HG03520 (cell line): ENCODE data around the gene CYTIP.
"Not testable (repeated sequence)": the region's sequence is repeated elsewhere in the genome, so short reads cannot be mapped to it uniquely, and the experiment has no call there.

Experiments
- ATAC-seq: cut with Tn5 transposase; IDR thresholded peaks from one replicate; pipeline ENCODE4 v1.9.1; 2021; ENCODE audit warnings: mild to moderate bottlenecking, moderate library complexity; ENCODE audit not compliant: unreplicated experiment

CYTIP gene

DNA sequence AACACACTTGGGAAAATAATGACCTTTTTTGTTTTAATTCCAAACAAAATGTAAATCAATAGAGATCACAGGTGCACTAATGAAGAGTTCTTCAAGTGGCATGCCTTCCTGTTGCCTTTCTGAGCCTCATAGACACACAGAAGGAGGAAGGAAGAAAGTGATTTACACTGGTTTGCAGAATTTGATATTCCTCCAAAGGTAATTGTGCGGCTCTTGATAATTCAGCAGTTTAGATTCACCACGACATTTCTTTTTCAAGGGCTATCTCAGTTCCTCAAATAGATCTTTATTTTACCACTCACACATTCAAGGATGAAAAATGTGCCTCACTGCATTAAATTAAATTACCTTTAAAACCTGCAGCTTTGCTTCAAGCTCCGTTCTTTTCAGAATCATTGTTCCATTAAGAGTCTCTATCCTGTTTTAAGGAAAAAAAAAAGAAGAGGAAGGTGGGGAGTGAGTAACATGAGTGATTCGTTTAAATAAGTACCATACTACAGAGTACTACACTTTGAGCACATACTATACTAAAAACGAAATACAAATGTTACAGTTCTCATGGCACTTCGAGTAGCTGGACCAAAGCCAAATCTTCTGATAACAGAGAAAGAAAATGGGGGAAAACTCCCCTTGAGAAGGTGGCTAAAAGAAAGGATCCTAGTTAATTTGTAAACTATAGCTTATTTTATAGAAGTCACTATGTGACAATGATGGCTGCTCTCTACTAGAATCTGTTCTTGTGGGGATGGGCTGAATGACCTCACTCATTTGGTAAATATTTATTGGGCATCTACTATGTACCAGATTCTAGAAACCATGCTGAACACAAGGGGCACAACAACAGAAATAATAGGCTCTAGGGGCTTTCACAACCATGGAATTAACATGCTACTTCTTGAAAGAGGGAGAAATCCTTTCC is 16.6 kb downstream of the CYTIP start:
- no peak for ATAC-seq

DNA sequence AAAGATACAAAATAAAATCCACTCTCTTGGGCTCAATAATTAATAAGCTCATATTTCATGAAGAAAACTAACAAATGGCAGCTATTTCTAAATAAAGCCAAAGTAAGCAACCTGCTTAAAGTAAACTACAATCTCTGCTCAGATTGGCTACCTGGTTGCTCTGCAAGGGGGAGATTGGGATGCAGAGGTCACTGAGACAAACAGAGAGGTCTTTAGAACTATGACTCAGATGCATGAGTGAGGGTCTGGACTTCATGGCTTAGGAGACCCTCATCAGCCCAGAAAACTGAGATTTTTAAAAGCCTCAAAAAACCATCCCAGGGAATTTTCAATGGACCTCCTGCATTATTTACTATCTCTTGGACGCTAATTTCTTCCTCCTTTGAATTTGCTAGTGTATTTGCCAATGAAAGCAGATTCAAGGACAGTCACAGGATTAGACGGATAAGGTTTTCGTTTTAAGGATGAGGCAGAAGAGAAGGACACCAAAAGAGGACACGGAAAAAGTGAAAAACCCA is 17.4 kb downstream of the CYTIP start:
- no peak for ATAC-seq

DNA sequence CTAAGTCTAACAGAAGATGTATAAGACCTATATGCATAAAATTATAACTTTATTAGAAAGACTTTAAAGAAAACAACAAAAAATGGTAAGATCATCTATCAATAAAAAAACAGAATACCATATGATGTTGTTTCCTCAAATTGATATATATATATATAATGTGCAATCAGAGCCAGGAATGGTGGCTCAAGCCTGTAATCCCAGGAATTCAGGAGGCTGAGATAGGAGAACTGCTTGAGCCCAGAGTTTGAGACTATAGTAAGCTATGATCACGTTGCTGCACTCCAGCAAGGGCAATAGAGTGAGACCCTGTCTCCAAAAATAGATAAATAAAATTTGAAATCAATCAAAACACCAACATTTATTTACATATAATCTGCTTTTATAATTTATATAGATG is 19.5 kb downstream of the CYTIP start:
- no peak for ATAC-seq

DNA sequence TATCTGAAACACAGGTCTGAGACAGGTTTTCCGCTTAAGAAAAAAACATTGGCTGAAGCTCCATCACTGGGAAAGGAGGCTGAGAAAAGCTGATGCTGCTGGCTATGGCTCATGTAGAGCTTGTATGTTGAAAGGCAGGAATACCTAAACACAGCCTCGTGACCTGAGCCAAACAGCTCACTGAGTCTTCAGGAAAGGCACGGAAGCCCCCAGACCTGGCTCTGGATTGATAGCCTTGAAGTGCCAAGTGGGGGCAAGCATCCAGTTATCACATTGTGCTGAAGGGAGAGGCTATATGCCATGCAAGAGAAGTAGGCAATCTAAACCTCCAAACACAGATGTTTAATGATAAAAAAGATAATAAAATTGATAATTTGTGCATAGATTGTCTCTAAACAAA is 21.9 kb downstream of the CYTIP start:
- no peak for ATAC-seq

DNA sequence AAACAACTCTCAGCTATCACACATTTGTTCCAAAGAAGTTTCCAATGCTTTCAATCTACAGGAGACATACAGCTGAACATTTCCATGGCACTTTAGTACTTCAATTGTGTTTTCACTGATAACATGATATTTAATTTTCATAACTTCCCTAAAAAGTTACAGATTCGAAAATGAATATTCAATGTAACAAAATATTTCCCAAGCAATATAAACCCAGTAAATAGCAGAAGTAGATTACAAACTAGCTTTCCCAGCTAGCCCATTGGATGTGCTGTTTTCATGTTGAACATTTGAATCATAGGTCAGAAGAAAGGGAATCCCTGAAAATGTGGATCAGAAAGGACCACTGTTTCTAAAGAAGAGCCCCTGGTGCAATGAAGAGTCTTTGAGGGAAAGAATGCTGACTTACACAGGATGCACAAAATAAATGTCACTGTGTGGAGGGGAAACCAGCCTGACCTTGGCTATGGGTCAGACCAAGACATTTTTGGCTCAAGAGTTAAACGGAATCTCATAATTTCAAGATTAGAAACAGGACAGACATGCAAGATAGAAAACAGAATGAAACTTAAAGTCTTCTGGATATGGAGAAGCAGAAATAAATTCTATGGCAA is 22.5 kb downstream of the CYTIP start:
- ATAC-seq: no peak

DNA sequence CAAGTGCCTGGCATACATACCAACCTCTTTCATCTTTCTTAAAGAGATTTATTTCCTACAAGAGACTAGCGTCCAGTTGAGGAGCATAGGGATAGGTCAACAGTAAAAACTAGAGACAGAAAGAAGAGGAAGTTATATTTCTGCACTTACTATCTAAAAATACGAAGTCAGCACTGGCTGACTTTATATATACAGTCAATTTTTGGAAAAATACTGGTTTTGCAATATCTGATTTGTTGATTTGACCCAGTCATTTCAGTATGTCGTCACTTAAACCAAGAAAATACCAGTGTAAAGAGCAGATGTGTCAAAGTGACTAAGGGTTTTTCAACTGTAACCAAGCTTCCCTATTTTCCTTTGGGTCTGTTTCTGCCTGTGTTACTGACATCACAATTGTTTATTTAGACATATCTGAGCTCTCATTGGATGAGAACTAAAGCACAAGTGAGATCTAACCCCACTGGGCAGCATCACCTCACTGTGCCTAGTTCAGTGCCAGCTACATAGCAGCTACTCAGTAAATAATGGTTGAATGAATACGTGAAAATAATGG is 23.0 kb downstream of the CYTIP start:
- ATAC-seq: peak; percentile 63

DNA sequence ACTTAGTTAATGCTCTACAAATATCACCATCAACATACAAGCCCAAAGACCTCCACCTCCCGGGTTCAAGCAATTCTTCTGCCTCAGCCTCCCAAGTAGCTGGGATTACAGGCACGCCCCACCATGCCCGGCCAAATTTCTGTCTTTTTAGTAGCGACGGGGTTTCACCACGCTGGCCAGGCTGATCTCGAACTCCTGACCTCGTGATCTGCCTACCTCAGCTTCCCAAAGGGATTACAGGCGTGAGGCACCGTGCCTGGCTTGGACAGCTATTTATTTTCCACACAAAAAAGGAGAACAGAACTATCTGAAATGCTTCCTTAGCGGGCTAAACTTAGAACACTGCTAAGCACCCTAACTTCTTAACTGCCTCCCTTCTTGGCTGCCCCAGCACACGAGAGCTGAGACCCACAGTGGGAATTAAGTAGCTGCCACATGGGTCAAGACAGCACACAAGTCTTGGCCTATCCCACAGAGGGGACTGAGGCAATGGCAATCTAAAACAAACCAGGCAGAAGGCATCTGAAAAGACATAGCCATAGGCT is 24.8 kb downstream of the CYTIP start:
- ATAC-seq: no peak

DNA sequence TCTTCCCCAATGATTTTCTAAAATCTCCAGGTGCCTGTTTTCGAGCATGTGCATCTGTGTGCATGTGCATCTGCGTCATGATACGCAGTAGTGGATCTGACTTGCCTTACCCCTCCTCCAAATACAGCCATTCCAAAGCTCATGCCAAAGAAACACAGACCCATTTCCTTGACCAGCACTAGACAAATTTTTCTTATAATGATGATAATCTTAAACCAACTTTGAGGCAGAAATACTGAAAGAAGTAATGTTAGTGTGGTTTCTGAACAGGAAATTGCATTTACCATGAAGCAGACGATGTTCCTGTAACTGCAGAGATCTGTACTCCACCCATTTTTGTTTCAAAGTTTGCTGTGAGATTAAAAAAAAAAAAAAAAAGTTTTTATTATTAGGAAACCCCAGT is 25.6 kb downstream of the CYTIP start:
- ATAC-seq: no peak

DNA sequence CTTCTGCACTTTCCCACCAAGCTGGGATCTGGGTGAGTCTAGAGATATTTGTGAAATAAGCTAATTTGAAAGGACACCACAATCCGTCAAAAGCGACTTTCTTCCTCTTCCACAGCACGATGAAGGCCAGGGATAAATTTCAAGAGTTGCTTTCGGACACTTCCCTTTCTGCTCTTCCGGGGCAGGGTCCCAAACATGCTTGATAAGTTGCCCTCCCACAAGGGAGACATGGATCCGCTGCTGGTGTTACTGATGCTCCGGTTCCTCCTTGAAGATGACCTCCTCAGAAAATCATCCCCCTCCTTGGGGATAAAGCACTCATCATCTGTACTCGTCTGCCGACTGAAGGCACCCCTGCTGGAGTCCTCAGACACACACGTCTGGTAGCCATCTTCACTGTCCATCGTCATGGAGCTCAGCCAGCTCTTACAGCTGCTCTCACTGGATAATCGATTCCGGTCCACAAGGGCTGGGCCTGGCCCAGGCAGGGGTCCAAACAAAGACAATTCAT is 28.2 kb downstream of the CYTIP start:
- no peak for ATAC-seq

DNA sequence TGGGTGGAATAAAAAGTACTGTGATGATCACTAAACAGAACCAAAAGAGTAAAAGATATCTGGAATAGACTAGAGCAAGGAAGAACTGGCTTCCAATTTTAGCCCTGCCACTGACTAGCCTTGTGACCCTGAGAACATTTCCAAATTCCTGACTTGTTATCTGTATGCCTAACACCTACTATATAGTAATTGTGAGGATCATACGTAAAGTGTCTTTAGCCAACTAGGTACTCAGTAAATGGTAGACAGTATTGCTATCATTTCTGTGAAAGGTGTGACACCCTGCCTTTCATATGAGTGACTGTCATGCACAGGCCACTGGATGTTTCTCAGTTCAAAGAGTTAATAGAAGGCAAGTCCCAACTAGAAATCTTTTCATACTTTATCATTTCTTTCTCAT is 29.8 kb downstream of the CYTIP start:
- ATAC-seq: peak; percentile 22

DNA sequence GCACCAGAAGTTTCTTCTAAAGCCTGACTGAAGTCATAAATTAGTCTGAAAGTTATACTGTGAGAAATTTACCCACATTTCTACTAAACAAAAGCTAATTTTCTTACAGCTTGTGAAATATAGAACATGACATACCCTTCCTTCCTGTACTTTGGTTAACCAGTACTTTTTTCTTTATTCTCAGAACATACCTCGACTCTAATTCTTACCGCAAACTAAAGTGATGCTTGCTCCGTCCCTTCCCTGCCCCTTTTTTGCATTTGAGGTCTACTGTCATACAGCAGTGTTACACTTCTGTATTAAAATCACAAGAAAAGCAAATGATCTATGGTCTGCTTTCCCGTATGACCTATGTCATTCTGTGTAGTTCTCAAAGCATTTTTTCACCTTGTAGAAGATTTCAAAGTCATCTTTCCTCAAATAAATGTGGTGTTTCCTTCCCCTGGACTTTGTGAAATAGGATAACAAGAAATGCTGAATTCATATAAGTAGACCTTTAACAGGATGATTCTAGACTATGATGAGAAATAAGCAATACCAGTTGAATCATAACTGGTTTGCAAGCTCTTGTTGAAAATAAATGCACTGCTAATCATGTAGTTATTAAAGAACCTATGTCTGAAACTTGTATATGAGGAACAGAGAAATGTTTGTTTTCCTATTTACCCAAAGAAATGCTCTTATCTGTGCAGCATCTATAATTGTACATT is 30.4 kb downstream of the CYTIP start:
- ATAC-seq: peak; percentile 85

DNA sequence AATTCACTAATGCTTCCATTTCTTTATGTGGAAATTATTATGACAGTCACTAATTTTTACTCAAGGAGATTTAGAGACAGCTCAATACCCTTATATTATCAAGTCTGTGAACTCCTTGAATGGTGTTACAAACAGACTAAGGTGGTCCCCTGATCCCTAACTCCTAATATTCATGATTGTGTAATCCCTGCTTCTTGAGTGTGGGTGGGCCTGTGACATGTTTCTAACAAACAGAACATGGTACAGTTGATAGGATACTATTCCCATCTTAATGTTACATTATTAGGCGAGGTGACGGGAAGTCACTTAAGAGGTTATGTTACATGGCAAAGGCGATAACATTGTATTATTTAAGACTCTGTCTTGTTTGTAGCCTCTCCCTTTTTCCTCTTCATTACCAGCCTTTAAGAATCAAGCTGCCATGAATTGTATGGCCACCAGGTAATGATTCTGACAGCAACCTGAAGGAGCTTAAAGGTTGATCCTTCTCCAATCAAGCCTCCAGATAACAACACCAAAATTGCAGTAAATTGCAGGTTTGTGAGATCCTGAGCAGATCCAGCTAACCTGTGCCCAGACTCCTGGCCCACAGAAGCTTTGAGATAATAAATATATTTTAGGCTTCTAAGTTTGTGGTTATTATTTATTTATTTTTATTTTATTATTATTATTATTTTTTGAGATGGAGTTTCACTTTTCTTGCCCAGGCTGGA is 32.1 kb downstream of the CYTIP start:
- ATAC-seq: no peak

DNA sequence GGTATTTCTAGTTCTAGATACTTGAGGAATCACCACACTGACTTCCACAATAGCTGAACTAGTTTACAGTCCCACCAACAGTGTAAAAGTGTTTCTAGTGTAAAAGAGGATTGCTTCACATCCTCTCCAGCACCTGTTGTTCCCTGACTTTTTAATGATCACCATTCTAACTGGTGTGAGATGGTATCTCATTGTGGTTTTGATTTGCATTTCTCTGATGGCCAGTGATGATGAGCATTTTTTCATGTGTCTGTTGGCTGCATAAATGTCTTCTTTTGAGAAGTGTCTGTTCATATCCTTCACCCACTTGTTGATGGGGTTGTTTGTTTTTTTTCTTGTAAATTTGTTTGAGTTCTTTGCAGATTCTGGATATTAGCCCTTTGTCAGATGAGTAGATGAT is 38.5 kb downstream of the CYTIP start:
- not testable (repeated sequence) for ATAC-seq

DNA sequence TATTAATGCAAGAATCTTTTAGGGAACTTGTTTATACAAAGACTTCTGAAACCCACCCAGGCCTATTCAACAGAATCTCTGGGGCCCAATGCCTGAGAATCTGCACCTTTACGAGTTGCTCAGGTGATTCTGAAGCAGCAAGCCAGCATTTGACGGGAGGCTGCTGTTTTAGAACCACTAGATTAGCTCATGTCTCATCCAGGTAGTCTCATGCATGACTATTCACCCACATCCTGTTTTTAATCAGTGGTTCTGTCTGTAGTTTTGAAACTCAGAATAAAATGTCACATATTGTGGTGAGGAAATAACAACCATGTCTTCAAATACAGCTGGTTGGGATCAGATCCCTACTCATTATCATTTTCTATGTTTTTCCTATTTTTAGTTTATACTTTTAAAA is 39.5 kb downstream of the CYTIP start:
- peak; percentile 99 for ATAC-seq

DNA sequence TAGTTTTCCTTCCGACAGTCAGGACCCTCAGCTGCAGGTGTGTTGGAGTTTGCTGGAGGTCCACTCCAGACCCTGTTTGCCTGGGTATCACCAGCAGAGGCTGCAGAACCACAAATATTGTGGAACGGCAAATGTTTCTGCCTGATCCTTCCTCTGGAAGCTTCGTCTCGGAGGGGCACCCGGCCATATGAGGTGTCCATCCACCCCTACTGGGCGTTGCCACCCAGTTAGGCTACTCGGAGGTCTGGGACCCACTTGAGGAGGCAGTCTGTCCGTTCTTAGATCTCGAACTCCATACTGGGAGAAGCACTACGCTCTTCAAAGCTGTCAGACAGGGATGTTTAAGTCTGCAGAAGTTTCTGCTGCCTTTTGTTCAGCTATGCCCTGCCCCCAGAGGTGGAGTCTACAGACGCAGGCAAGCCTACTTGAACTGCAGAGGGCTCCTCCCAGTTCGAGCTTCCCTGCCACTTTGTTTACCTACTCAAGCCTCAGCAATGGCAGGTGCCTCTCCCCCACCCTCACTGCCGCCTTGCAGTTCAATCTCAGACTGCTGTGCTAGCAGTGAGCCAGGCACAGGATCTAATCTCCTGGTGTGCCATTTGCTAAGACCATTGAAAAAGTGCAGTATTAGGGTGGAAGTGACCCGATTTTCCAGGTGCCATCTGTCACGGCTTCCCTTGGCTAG is 40.9 kb downstream of the CYTIP start:
- not testable (repeated sequence) for ATAC-seq

DNA sequence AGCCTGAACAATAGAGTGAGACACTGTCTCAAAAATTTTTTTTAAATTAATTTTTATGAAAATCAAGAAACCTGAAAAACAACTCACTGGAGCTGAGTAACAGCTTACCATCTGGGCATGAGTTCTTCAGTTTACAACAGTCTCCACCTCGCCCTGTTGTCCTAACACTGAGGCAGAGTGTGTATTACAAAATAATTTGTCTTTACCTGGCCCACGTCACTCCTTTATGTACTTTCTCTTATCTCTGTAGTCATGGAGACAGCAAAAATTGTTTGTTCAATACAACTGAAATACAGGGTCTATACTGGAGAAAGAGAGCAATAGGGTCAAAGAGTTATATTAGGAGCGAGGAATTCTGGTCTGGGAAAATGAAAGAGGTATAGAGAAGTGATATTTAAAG is 48.1 kb downstream of the CYTIP start:
- no peak for ATAC-seq

DNA sequence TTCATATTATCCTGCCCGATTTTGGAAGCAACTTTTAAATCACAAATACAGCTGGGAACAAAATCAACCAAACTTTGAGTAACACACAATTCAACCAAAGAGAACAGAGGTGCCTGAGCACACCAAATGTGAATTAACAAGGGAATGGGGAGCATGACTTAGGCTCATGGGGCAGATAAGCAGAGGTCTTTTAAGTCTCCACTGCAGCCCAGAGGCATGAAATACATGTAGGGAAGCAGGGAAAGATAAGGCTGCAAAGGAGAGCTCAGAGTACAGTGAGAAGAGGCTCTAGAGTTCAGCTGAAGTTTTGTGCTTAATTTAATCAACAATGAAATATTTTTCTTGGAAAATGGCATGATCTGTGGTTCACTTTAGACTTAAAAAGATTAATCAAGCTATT is 49.0 kb downstream of the CYTIP start:
- ATAC-seq: no peak

DNA sequence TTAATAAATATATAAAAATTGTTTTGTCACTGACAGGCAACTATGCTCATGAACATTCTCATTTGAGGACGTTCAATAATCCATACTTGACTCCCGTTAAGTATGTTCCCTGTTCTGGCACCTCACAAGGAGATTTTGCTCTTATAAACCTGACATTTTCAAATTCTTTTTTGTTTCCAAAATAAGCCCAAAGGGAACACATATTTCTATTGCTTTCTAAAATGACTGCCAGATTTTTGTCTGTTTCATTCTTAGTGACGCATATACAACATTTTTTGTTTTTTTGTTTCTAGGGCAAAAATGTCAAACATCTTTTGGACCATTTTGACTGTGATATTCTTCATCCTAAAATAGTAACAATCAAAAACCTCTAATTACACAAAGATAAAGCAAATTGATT is 50.5 kb downstream of the CYTIP start:
- no peak for ATAC-seq

DNA sequence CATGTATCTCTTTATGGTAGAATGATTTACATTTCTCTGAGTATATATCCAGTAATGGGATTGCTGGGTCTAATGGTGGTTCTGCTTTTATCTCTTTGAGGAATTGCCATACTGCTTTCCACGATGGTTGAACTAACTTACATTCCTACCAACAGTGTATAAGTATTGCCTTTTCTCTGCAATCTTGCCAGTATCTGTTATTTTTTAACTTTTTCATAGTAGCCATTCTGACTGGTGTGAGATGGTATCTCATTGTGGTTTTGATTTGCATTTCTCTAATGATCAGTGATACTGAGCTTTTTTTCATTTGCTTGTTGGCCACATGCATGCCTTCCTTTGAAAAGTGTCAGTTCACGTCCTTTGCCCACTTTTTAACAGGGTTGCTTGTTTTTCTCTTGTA is 55.1 kb downstream of the CYTIP start:
- ATAC-seq: no peak

DNA sequence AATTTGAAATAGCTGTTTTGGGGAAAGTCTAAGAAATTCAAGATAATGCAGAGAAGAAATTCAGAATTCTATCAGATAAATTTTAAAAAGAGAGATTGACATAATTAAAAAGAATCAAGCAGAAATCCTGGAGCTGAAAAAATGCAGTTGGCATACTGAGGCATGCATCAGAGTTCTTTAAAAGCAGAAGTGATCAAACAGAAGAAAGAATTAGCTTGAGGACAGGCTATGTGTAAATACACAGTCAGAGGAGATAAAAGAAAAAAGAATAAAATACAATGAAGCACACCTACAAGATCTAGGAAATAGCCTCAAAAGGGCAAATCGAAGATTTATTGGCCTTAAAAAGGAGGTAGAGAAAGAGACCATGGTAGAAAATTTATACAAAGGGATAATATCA is 57.1 kb downstream of the CYTIP start:
- no peak for ATAC-seq
